ENCODE measurements around the gene WDR1.

Gene WDR1

GRCh38 chr4:10066206-10066605, 50.4 kb downstream of the WDR1 start:
- no peak for DNase-seq

- no peak for DNase-seq
Measured at GRCh38 chr4:10063544-10064300, 52.9 kb downstream of the WDR1 start.

GRCh38 chr4:10061650-10062415, 54.8 kb downstream of the WDR1 start:
- DNase-seq = no peak

- no peak for DNase-seq
Measured at GRCh38 chr4:10058371-10058770, 58.2 kb downstream of the WDR1 start.

GRCh38 chr4:10057023-10057395, 59.6 kb downstream of the WDR1 start:
- no peak for DNase-seq

GRCh38 chr4:10056334-10057022, 60.1 kb downstream of the WDR1 start:
- no peak for DNase-seq

- no peak for DNase-seq
Measured at GRCh38 chr4:10055871-10056270, 60.7 kb downstream of the WDR1 start.

- DNase-seq = no peak
Measured at GRCh38 chr4:10054571-10055041, 62.0 kb downstream of the WDR1 start.

- DNase-seq = no peak
Measured at GRCh38 chr4:10053635-10054453, 62.8 kb downstream of the WDR1 start.

- no peak for DNase-seq
Measured at GRCh38 chr4:10051517-10052135, 65.0 kb downstream of the WDR1 start.

- no peak for DNase-seq
Measured at GRCh38 chr4:10050721-10051120, 65.9 kb downstream of the WDR1 start.

- no peak for DNase-seq
Measured at GRCh38 chr4:10050261-10050661, 66.3 kb downstream of the WDR1 start.

- no peak for DNase-seq
Measured at GRCh38 chr4:10048941-10049697, 67.5 kb downstream of the WDR1 start.

- DNase-seq = no peak
Measured at GRCh38 chr4:10047967-10048366, 68.6 kb downstream of the WDR1 start.

- no peak for DNase-seq
Measured at GRCh38 chr4:10046471-10046870, 70.1 kb downstream of the WDR1 start.

GRCh38 chr4:10045481-10045880, 71.1 kb downstream of the WDR1 start:
- DNase-seq = no peak

- DNase-seq = no peak
Measured at GRCh38 chr4:10041036-10041435, 75.6 kb downstream of the WDR1 start.

- DNase-seq = no peak
Measured at GRCh38 chr4:10040049-10040892, 76.3 kb downstream of the WDR1 start.

- no peak for DNase-seq
Measured at GRCh38 chr4:10036807-10037342, 79.7 kb downstream of the WDR1 start.

GRCh38 chr4:10035130-10035529, 81.5 kb downstream of the WDR1 start:
- DNase-seq = no peak
